ENCODE data around the gene DSG2. TPM values are rescaled to one million over a fixed set of nuclear protein-coding genes. Genes with fewer than 3 reads are reported as not detected.

Gene DSG2
- total and polyA plus RNA-seq, 2 experiments from 2014 or later: 67.7 to 105 TPM

DNA sequence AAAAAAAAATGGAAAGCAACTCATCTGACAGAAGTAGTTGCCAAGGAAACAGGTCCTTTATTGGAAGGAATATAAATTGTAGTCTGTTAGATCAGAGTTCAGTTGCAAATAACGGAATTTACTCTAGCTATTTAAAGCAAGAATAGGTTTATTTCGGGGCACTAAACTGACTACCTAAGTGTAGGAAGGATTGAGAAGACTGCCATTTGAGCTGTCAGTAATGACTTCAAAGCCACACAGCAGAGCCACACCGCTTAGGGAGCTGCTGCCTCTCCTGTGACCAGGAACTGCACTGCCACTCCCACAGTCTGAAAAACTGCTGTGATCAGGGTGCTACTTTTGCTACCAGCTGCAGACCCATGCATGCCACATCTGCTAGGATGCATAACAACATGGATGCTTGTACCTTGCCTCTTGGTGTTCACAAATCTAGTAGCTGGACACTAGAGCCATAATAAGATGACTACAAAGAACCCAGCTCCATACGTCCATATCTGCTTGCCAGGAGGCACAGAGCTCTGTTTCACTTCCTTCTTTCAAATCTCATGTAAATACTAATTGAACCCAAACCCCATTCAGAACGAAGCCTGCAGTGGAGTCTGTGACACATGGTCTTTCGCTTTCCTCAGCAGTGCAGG, 2.2 kb downstream of the DSG2 start:
- Histone ChIP-seq H3K9me2 (replicated peaks; ENCODE audit: insufficient read depth) (no peaks in the 10 kb centered on the region), H2AFZ (no peak overlapping the region), H3K27me3 (no peaks in the 10 kb centered on the region), H3K79me2 (peaks cover 62% of the 10 kb centered on the region), H4K20me1 (ENCODE audit: insufficient read depth, poor library complexity, severe bottlenecking) (no peaks in the 10 kb centered on the region), H3K9me3 (ENCODE audit: low read depth) (no peaks in the 10 kb centered on the region), H3K4me3 (no peak overlapping the region), H3K27ac (no peak overlapping the region), H3K36me3 (replicated peaks; ENCODE audit: insufficient read depth, low read depth) (no peaks in the 10 kb centered on the region), H3K4me1 (ENCODE audit: insufficient read depth) (peaks cover 10% of the 10 kb centered on the region), H3K4me2 (peak overlapping the region; percentile 80)
- TF ChIP-seq, protein P1, sequence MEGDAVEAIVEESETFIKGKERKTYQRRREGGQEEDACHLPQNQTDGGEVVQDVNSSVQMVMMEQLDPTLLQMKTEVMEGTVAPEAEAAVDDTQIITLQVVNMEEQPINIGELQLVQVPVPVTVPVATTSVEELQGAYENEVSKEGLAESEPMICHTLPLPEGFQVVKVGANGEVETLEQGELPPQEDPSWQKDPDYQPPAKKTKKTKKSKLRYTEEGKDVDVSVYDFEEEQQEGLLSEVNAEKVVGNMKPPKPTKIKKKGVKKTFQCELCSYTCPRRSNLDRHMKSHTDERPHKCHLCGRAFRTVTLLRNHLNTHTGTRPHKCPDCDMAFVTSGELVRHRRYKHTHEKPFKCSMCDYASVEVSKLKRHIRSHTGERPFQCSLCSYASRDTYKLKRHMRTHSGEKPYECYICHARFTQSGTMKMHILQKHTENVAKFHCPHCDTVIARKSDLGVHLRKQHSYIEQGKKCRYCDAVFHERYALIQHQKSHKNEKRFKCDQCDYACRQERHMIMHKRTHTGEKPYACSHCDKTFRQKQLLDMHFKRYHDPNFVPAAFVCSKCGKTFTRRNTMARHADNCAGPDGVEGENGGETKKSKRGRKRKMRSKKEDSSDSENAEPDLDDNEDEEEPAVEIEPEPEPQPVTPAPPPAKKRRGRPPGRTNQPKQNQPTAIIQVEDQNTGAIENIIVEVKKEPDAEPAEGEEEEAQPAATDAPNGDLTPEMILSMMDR (IDR thresholded peaks at IDR 0.05; ENCODE audit: poor library complexity): no peak
- no peak for TF ChIP-seq EZH2 (IDR thresholded peaks at IDR 0.05; ENCODE audit: borderline replicate concordance)
- no peak for TF ChIP-seq EZH2phosphoT487 (IDR thresholded peaks at IDR 0.05; ENCODE audit: low read depth, severe bottlenecking, unreplicated experiment)
- DNase-seq (ENCODE audit: low spot score): no peak
- WGBS (ENCODE audit: low lambda C conversion rate, missing lambda C conversion rate): 64% methylated on average over 6 of the region's 6 CpGs

DNA sequence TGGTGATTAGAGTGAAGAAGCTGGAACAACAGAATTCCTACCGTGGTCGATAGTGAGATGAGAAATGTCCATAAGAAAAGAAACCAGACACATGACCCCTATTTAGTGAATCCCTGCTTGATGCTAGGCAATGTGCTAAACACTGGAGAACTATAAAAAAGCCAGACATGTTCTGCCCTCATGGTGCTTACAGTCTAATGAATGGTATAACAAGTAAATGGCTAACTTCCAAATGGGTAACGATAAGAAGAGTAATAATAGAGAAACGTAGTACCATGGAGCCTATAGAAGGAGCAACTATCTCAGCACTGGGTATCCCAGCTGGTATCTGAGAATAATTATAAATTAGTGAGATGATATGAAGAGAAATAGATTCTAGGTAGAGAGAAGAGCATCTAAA, 5.0 kb downstream of the DSG2 start:
- H3K9me2 ChIP-seq (replicated peaks; ENCODE audit: insufficient read depth): no peaks in the 10 kb centered on the region
- peaks cover 85% of the 10 kb centered on the region for H3K79me2 ChIP-seq
- peaks cover 10% of the 10 kb centered on the region for H3K4me1 ChIP-seq (ENCODE audit: insufficient read depth)
- no peaks in the 10 kb centered on the region for H4K20me1 ChIP-seq (ENCODE audit: insufficient read depth, poor library complexity, severe bottlenecking)
- H3K27me3 ChIP-seq: no peaks in the 10 kb centered on the region
- no peaks in the 10 kb centered on the region for H3K9me3 ChIP-seq (ENCODE audit: low read depth)
- no peak overlapping the region for H3K27ac ChIP-seq
- 100% methylated on average over 4 of the region's 4 CpGs for WGBS (ENCODE audit: low lambda C conversion rate, missing lambda C conversion rate)
- H3K4me2 ChIP-seq: no peak overlapping the region
- TF ChIP-seq, protein P1 (IDR thresholded peaks at IDR 0.05; ENCODE audit: poor library complexity): no peak
- no peak for TF ChIP-seq EZH2 (IDR thresholded peaks at IDR 0.05; ENCODE audit: borderline replicate concordance)
- TF ChIP-seq EZH2phosphoT487 (IDR thresholded peaks at IDR 0.05; ENCODE audit: low read depth, severe bottlenecking, unreplicated experiment): no peak
- DNase-seq (ENCODE audit: low spot score): no peak
- H3K4me3 ChIP-seq: no peak overlapping the region
- no peaks in the 10 kb centered on the region for H3K36me3 ChIP-seq (replicated peaks; ENCODE audit: insufficient read depth, low read depth)
- H2AFZ ChIP-seq: no peak overlapping the region

DNA sequence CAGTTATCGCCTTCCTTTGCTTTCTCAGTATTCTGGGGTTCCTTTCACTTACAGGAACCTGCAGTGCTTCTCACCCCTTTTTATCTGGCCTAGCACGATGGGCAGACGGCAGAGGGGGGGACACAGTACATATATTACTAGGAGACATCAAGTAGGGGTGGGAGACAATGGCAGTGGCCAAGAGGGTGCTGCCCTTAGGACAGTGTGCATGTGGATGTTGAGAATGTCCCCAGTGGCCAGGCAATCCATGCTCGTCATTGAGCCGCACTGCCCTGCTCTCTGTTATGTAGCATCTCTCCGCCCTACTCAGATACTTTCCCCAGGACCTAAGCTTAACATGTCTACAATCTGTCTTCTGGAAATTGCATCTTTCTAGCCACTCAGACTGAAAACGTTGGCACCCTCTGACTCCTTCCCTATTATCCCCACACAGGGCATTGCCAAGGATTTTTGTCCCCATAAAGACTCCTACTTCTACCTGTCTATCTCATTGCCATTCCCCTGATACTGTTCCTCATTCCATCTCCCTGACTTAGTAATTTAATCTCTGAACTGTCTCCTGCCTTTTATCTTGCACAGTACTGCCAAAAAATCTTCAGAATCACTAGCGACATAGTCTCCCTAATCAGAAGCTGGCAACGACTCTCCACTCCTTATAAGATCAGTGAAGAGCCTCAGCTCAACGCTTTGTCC, 6.6 kb downstream of the DSG2 start:
- Histone ChIP-seq H3K36me3 (replicated peaks; ENCODE audit: insufficient read depth, low read depth) (no peaks in the 10 kb centered on the region), H2AFZ (no peak overlapping the region), H3K9me3 (ENCODE audit: low read depth) (no peaks in the 10 kb centered on the region), H3K4me2 (no peak overlapping the region), H3K4me1 (ENCODE audit: insufficient read depth) (peaks cover 7% of the 10 kb centered on the region), H3K79me2 (peaks cover 95% of the 10 kb centered on the region), H3K9me2 (replicated peaks; ENCODE audit: insufficient read depth) (no peaks in the 10 kb centered on the region), H3K27ac (peak overlapping the region; percentile 25), H4K20me1 (ENCODE audit: insufficient read depth, poor library complexity, severe bottlenecking) (no peaks in the 10 kb centered on the region), H3K27me3 (no peaks in the 10 kb centered on the region), H3K4me3 (no peak overlapping the region)
- TF ChIP-seq, protein P1 (IDR thresholded peaks at IDR 0.05; ENCODE audit: poor library complexity): no peak
- TF ChIP-seq EZH2 (IDR thresholded peaks at IDR 0.05; ENCODE audit: borderline replicate concordance): no peak
- WGBS (ENCODE audit: low lambda C conversion rate, missing lambda C conversion rate): 88% methylated on average over 10 of the region's 10 CpGs
- DNase-seq (ENCODE audit: low spot score): no peak
